Hepatocyte (in vitro differentiated cells): ENCODE results near the gene RUNDC1.

Source experiments
- EZH2 ChIP-seq: fragments of 200-600 bp; sonication (generic); IDR thresholded peaks from 2 replicates; pipeline ENCODE4 v1.6.1; 2016; ENCODE audit warnings: antibody characterized with exemption, mild to moderate bottlenecking, borderline replicate concordance
- TF ChIP-seq, protein P1 (sequence below): fragments of 200-600 bp; sonication (generic); IDR thresholded peaks from 2 replicates; pipeline ENCODE4 v1.5.1; 2016; ENCODE audit warnings: antibody characterized with exemption, mild to moderate bottlenecking; ENCODE audit not compliant: poor library complexity

DNA sequence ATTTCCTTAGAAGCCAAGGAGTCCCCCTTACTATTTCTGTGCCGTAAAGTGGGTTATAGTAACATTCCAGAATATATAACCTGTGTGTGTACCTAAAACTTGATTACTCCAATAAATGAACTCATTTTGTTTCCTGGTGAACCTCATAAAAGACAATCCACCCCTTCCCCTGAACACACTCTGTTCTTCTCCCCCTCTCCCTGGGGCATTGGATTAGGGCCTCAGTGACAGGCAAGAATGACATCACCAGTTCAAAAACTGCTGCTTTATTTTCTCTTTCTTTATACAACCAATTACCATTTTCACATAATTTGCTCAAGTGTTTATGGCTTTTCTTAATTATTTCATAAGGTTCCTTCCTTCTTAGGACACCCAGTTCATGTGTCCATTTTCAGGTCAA, 33.6 kb upstream of the RUNDC1 start:
- TF ChIP-seq, protein P1, sequence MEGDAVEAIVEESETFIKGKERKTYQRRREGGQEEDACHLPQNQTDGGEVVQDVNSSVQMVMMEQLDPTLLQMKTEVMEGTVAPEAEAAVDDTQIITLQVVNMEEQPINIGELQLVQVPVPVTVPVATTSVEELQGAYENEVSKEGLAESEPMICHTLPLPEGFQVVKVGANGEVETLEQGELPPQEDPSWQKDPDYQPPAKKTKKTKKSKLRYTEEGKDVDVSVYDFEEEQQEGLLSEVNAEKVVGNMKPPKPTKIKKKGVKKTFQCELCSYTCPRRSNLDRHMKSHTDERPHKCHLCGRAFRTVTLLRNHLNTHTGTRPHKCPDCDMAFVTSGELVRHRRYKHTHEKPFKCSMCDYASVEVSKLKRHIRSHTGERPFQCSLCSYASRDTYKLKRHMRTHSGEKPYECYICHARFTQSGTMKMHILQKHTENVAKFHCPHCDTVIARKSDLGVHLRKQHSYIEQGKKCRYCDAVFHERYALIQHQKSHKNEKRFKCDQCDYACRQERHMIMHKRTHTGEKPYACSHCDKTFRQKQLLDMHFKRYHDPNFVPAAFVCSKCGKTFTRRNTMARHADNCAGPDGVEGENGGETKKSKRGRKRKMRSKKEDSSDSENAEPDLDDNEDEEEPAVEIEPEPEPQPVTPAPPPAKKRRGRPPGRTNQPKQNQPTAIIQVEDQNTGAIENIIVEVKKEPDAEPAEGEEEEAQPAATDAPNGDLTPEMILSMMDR, result no peak
- TF ChIP-seq EZH2, result no peak
